HG03103 (cell line): Measurements from ENCODE around the gene LATS2.
"Not testable (repeated sequence)": the region's sequence is repeated elsewhere in the genome, so short reads cannot be mapped to it uniquely, and the experiment has no call there.

Source experiments
- ATAC-seq: cut with Tn5 transposase; IDR thresholded peaks from one replicate; pipeline ENCODE4 v1.9.1; 2021; ENCODE audit warnings: low read depth; ENCODE audit not compliant: unreplicated experiment

LATS2 gene

GRCh38 chr13:20972731-20973130, 88.7 kb downstream of the LATS2 start:
- ATAC-seq, result no peak

- no peak for ATAC-seq
Observed at GRCh38 chr13:20969182-20969581, 92.2 kb downstream of the LATS2 start.

DNA sequence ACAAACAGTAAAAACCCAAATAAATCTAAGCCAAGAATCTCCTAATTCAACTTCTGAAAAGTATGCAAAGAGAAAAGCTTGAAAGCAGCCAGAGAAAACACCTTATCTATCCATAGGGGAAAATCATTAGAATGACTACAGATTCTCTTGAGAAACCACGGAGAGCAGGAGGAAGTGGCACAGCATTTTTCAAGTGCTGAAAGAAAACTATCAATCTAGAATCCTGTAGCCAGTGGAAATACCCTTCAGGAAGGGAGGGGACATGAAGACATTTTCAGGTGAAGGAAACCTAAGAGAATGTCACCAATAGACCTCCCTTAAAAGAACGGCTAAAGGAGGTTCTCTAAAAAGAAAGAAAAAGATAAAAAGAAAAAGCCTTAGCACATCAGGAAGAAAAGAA, 92.6 kb downstream of the LATS2 start:
- ATAC-seq, result no peak

- no peak for ATAC-seq
Observed at GRCh38 chr13:20967340-20967739, 94.0 kb downstream of the LATS2 start.

DNA sequence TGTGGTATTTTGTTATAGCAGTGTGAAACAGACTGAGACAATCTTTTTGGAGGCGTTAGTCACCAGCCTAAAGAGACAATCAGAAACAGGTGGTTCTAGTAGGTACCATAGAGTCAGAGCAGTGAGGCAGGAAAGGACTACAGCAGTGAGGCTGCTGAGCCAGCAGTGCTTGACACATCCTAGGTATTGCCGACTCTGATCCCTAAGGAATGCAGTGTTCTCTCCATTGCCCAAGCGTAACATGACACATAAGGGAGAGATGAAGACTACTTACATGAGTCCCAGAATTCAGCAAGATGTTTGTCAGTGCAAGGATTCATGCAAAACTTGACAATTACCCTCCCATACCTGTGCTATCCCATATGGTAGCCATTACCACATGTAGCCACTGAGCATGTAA, 96.5 kb downstream of the LATS2 start:
- no peak for ATAC-seq

DNA sequence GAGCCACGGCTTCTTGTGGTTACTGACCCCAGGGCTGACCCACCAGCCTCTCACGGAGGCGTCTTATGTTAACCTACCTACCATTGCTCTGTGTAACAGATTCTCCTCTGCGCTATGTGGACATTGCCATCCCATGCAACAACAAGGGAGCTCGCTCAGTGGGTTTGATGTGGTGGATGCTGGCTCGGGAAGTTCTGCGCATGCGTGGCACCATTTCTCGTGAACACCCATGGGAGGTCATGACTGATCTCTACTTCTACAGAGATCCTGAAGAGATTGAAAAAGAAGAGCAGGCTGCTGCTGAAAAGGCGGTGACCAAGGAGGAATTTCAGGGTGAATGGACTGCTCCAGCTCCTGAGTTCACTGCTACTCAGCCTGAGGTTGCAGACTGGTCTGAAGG, 99.7 kb downstream of the LATS2 start:
- not testable (repeated sequence) for ATAC-seq

DNA sequence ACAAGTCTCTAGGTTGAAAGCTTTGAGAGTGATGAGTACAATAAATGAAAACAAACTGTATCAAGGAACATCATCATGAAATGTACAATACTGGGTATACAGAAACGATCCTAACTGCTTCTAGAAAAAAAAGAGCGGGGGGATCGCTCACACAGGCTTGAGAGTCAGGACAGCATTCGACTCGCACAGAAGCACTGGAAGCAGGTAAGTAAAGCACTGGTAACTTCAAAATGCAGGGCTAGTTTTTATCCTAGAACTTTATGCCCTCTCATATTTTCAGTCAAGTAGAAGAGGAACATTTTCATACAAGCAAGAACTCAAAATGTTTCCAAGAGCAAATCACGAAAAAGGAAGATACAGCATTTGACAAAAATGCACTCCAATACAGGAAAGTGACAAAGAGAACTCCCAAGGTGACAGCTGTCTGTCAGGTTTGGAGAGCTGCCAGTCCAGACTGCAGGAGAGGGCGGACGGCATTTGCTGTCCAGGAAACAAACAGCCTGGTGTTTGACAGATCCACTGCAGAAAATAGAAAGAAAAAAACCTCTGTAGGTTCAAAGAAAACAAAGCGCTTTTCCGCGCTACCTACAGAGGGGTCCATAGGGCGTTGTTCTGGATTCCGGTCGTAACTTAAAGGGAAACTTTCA, 100.6 kb downstream of the LATS2 start:
- no peak for ATAC-seq

DNA sequence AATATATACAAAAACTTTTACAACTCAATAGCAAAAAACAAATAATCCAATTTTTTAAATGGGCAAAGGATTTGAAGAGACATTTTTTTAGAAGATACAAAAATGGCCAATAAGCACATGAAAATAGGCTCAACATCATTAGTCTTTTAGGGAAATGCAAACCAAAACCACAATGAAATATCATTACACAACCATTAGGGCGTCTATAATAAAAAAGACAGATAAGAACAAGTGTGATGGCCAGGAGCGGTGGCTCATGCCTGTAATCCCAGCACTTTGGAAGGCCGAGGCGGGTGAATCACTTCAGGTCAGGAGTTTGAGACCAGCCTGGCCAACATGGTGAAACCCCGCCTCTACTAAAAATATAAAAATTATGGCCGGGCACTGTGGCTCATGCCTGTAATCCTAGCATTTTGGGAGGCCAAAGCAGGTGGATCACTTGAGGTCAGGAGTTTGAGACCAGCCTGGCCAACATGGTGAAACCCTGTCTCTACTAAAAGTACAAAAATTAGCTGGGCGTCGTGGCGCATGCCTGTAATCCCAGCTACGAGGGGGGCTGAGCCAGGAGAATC, 104.3 kb downstream of the LATS2 start:
- not testable (repeated sequence) for ATAC-seq

- no peak for ATAC-seq
Observed at GRCh38 chr13:20955496-20955895, 105.9 kb downstream of the LATS2 start.

GRCh38 chr13:20953245-20953931, 108.0 kb downstream of the LATS2 start:
- ATAC-seq, result no peak

DNA sequence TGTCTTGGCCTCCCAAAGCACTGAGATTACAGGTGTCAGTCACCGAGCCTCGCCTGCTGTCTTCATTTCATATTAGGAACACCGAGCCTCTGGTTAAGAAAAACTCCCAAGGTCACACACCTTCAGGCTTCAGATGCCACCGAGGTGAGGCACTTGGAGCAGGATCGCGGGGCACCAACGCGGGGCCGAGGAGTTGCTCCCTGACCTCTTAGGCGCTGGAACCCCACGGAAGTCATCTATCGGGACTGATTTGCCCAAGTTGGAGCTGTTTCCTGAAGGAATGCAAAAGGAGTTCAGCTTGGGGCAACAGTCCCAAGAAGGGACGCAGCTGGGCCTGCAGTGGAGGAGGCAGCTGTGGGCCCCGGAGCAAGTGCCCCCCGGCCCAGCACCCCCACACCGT, 108.5 kb downstream of the LATS2 start:
- ATAC-seq, result no peak

DNA sequence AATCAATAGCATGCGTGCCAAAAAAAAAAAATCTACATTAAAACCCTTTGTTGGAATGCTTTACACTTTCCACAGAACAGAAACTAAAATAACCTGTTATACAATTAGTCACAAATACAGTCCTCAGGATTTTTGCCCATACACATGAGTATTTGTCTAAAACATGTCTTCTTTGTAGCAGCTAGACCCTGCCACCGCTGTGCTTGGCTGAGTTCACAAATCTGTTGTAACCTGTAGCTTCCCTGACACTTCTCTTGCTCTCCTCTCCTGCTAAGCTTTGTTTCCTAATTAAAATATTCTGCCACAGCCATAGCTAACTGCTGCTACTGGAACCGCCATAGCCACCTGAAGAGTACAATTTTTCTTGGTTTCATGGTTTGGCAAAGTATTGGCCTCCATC, 113.4 kb downstream of the LATS2 start:
- ATAC-seq, result not testable (repeated sequence)

DNA sequence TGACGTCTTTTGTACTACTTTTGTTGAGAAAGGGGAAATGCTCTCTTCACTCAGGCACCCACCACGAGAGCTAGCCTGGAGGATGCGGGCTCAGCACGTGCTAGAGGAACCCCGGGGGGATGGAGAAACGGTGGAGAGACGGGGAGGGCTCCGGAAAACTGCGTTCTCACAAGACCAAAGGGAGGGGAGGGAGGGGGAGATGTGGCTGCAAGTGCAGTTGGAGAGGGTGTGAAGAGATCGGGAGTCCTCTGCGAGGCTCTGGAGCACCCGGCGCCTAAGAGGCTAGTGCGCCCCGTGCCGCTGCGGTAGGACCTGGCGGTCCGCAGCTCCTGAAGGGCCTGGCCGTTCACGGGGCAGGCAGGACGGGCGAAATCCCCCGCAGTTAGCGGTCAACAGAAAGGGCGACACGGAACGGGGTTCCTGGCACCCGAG, 115.4 kb downstream of the LATS2 start:
- ATAC-seq, result no peak

DNA sequence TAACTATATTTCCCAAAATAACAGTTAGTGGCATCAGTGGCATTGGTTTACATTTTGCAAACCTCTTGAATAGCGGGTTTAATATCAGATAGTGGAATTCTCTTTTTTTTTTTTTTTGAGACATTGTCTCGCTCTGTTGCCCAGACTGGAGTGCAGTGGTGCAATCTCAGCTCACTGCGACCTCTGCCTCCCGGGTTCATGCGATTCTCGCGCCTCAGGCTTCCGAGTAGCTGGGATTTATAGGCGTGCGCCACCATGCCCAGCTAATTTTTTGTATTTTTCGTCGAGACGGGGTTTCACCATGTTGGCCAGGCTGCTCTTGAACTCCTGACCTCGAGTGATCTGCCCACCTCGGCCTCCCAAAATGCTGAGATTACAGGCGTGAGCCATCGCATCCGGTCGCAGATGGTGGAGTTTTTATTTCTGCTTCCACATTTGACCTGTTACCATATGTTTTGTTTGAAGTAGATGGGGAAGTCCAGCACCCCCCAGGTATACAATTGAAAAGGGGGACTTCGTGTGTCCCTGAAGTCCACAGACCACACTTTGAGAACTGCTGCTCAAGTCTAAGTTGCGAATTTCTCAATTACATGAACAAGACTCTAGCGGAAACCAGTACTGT, 118.3 kb downstream of the LATS2 start:
- no peak for ATAC-seq

DNA sequence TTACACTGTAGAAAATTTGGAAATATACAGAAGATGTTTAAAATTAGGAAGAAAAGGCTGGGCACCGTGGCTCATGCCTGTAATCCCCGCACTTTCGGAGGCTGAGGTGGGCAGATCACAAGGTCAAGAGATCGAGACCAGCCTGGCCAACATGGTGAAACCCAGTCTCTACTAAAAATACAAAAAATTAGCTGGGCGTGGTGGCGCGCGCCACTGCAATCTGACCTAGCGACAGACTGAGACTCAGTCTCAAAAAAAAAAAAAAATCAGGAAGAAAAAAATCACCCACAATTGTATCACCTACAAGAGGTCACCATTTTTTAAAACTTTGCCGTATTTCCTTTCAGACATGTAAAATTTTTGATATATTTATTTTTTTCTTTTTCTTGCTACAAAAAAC, 120.9 kb downstream of the LATS2 start:
- not testable (repeated sequence) for ATAC-seq

GRCh38 chr13:20940083-20940482, 121.3 kb downstream of the LATS2 start:
- no peak for ATAC-seq

- no peak for ATAC-seq
Observed at GRCh38 chr13:20939662-20940061, 121.7 kb downstream of the LATS2 start.

GRCh38 chr13:20938302-20938701, 123.1 kb downstream of the LATS2 start:
- no peak for ATAC-seq

- ATAC-seq, result no peak
Observed at GRCh38 chr13:20927596-20928257, 133.7 kb downstream of the LATS2 start.

- not testable (repeated sequence) for ATAC-seq
Observed at GRCh38 chr13:20925395-20925790, 136.0 kb downstream of the LATS2 start.

- ATAC-seq, result no peak
Observed at GRCh38 chr13:20924758-20925394, 136.5 kb downstream of the LATS2 start.
